ENCODE measurements around the gene KIAA0232.
"Not testable (repeated sequence)": the region's sequence is repeated elsewhere in the genome, so short reads cannot be mapped to it uniquely, and the experiment has no call there.

KIAA0232 gene

DNA sequence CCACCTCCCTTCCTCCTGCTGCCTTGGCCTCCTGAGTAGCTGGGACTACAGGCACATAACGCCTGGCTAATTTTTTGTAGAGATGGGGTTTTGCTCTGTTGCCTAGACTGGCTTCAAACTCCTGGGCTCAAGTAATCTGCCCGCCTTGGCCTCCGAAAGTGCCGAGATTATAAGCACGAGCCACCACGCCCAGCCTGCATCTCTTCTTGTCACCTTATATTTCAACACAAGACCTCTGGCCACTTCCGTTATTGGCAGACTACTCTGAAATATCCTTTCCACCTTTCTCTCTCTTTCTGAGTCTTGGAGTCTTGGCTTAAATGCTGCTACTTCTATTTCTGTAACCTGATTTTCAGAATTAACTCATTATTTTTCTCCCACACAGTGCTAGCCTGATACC, 5.6 kb downstream of the KIAA0232 start:
- Histone ChIP-seq H3K27ac (ENCODE audit: low read length) (no peak overlapping the region), H3K79me2 (ENCODE audit: insufficient read depth, low read length) (peaks cover 99% of the 10 kb centered on the region), H2AFZ (ENCODE audit: low read depth, low read length) (no peak overlapping the region), H3K36me3 (ENCODE audit: insufficient read depth, low read length) (peaks cover 32% of the 10 kb centered on the region), H3K9ac (ENCODE audit: low read depth, low read length) (no peak overlapping the region), H3K27me3 (ENCODE audit: insufficient read depth, low read length, poor library complexity) (no peaks in the 10 kb centered on the region), H3K9me3 (ENCODE audit: insufficient read depth, low read length, severe bottlenecking) (no peaks in the 10 kb centered on the region), H3K4me2 (ENCODE audit: insufficient read depth, low read length) (no peak overlapping the region), H3K4me3 (ENCODE audit: low read depth in 1 of 2, low read length in 2 of 2) (no peak overlapping the region), H4K20me1 (ENCODE audit: insufficient read depth, low read length) (peaks cover 78% of the 10 kb centered on the region), H3K4me1 (ENCODE audit: insufficient read depth, low read length) (peaks cover 21% of the 10 kb centered on the region)
- TF ChIP-seq EZH2 (IDR thresholded peaks at IDR 0.05; ENCODE audit: borderline replicate concordance, low read depth, low read length, severe bottlenecking), result no peak
- TF ChIP-seq, protein P1, sequence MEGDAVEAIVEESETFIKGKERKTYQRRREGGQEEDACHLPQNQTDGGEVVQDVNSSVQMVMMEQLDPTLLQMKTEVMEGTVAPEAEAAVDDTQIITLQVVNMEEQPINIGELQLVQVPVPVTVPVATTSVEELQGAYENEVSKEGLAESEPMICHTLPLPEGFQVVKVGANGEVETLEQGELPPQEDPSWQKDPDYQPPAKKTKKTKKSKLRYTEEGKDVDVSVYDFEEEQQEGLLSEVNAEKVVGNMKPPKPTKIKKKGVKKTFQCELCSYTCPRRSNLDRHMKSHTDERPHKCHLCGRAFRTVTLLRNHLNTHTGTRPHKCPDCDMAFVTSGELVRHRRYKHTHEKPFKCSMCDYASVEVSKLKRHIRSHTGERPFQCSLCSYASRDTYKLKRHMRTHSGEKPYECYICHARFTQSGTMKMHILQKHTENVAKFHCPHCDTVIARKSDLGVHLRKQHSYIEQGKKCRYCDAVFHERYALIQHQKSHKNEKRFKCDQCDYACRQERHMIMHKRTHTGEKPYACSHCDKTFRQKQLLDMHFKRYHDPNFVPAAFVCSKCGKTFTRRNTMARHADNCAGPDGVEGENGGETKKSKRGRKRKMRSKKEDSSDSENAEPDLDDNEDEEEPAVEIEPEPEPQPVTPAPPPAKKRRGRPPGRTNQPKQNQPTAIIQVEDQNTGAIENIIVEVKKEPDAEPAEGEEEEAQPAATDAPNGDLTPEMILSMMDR (IDR thresholded peaks at IDR 0.05; ENCODE audit: borderline replicate concordance, extremely low read depth, low read length, poor library complexity, severe bottlenecking), result no peak
- ATAC-seq (ENCODE audit: insufficient read depth, low read depth), result no peak
- no peak for DNase-seq

DNA sequence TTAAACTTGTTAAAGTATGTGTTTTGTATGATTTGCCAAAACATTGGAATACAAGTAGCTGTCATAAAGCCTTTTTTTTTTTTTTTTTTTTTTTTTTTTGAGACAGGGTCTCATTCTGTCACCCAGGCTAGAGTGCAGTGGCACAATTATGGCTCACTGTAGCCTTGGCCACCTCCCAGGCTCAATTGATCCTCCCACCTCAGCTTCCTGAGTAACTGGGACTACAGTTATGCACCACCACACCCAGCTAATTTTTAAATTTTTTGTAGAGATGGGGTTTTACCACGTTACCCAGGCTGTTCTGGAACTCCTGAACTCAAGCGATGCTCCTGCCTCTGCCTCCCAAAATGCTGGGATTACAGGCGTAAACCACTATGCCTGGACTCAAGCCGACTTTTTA, 8.7 kb downstream of the KIAA0232 start:
- H2AFZ ChIP-seq (ENCODE audit: low read depth, low read length); ATAC-seq (ENCODE audit: insufficient read depth, low read depth); H3K27ac ChIP-seq (ENCODE audit: low read length); H3K9me3 ChIP-seq (ENCODE audit: insufficient read depth, low read length, severe bottlenecking); H3K4me2 ChIP-seq (ENCODE audit: insufficient read depth, low read length); H3K9ac ChIP-seq (ENCODE audit: low read depth, low read length); H3K4me1 ChIP-seq (ENCODE audit: insufficient read depth, low read length); H3K27me3 ChIP-seq (ENCODE audit: insufficient read depth, low read length, poor library complexity); DNase-seq; H3K4me3 ChIP-seq (ENCODE audit: low read depth in 1 of 2, low read length in 2 of 2): not testable (repeated sequence)
- Histone ChIP-seq H4K20me1 (ENCODE audit: insufficient read depth, low read length) (peaks cover 78% of the 10 kb centered on the region), H3K36me3 (ENCODE audit: insufficient read depth, low read length) (peaks cover 28% of the 10 kb centered on the region; the same call in 1 of the 2 replicates), H3K79me2 (ENCODE audit: insufficient read depth, low read length) (peaks cover 100% of the 10 kb centered on the region)

DNA sequence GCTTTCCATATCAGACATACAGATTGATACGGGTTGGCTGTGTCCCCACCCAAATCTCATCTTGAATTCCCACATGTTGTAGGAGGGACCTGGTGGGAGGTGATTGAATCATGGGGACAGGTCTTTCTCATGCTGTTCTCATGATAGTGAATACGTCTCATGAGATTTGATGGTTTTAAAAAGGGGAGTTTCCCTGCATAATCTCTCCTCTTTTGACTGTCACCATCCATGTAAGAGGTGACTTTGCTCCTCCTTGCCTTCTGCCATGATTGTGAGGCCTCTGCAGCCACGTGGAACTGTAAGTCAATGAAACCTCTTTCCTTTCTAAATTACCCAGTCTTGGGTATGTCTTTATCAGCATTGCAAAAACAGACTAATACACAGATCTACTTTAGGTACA, 9.3 kb downstream of the KIAA0232 start:
- Histone ChIP-seq H3K36me3 (ENCODE audit: insufficient read depth, low read length) (peaks cover 24% of the 10 kb centered on the region; the same call in 1 of the 2 replicates), H3K79me2 (ENCODE audit: insufficient read depth, low read length) (peaks cover 100% of the 10 kb centered on the region), H4K20me1 (ENCODE audit: insufficient read depth, low read length) (peaks cover 78% of the 10 kb centered on the region)
- not testable (repeated sequence) for H3K9ac ChIP-seq (ENCODE audit: low read depth, low read length); H3K4me1 ChIP-seq (ENCODE audit: insufficient read depth, low read length); H3K4me3 ChIP-seq (ENCODE audit: low read depth in 1 of 2, low read length in 2 of 2); H3K4me2 ChIP-seq (ENCODE audit: insufficient read depth, low read length); H2AFZ ChIP-seq (ENCODE audit: low read depth, low read length); DNase-seq; H3K27ac ChIP-seq (ENCODE audit: low read length); H3K27me3 ChIP-seq (ENCODE audit: insufficient read depth, low read length, poor library complexity); ATAC-seq (ENCODE audit: insufficient read depth, low read depth); H3K9me3 ChIP-seq (ENCODE audit: insufficient read depth, low read length, severe bottlenecking)

DNA sequence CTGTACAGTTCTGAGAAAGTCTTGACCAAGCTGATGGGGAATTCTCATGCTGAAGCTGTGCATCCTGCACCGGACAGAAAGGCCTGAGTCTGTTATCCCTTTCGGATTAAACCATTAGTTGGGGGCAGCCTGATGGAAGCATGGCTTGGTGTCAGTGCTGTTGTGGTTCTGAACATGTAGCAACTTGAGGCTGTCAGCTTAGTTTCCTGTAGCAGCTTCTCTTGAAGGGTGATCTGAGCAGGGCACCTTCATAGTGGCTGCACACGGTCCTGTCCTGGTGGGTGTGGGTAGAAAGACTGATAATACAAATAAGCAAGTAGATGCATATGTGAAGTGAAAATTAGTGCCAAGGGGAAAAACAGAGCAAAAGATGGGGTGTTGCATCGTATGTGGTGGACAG, 11.7 kb downstream of the KIAA0232 start:
- peaks cover 78% of the 10 kb centered on the region for H4K20me1 ChIP-seq (ENCODE audit: insufficient read depth, low read length)
- no peaks in the 10 kb centered on the region for H3K4me1 ChIP-seq (ENCODE audit: insufficient read depth, low read length)
- peaks cover 22% of the 10 kb centered on the region; the same call in 1 of the 2 replicates for H3K36me3 ChIP-seq (ENCODE audit: insufficient read depth, low read length)
- no peak overlapping the region for H3K9ac ChIP-seq (ENCODE audit: low read depth, low read length)
- ATAC-seq (ENCODE audit: insufficient read depth, low read depth), result 0 out of 3 replicates have a peak, but pooled peaks have one; percentile 33
- TF ChIP-seq EZH2 (IDR thresholded peaks at IDR 0.05; ENCODE audit: borderline replicate concordance, low read depth, low read length, severe bottlenecking), result no peak
- TF ChIP-seq, protein P1 (IDR thresholded peaks at IDR 0.05; ENCODE audit: borderline replicate concordance, extremely low read depth, low read length, poor library complexity, severe bottlenecking), result no peak
- H3K9me3 ChIP-seq (ENCODE audit: insufficient read depth, low read length, severe bottlenecking), result no peaks in the 10 kb centered on the region
- H3K27me3 ChIP-seq (ENCODE audit: insufficient read depth, low read length, poor library complexity), result no peaks in the 10 kb centered on the region
- H3K79me2 ChIP-seq (ENCODE audit: insufficient read depth, low read length), result peaks cover 97% of the 10 kb centered on the region
- no peak for DNase-seq
- H3K4me2 ChIP-seq (ENCODE audit: insufficient read depth, low read length), result no peak overlapping the region
- no peak overlapping the region for H2AFZ ChIP-seq (ENCODE audit: low read depth, low read length)
- no peak overlapping the region for H3K4me3 ChIP-seq (ENCODE audit: low read depth in 1 of 2, low read length in 2 of 2)
- no peak overlapping the region for H3K27ac ChIP-seq (ENCODE audit: low read length)
